ENCODE measurements around the gene FAS.

The FAS gene

GRCh38 chr10:89043052-89043451 is 52.5 kb downstream of the FAS start:
- FAIRE-seq, result no peak

GRCh38 chr10:89047397-89047796 is 56.8 kb downstream of the FAS start:
- FAIRE-seq, result no peak

- no peak for FAIRE-seq
Measured at GRCh38 chr10:89051593-89051992, 61.0 kb downstream of the FAS start.

- no peak for FAIRE-seq
Measured at GRCh38 chr10:89053555-89053954, 63.0 kb downstream of the FAS start.

GRCh38 chr10:89055159-89055558 is 64.6 kb downstream of the FAS start:
- FAIRE-seq, result no peak

- no peak for FAIRE-seq
Measured at GRCh38 chr10:89062861-89063260, 72.3 kb downstream of the FAS start.

GRCh38 chr10:89063465-89063864 is 72.9 kb downstream of the FAS start:
- FAIRE-seq, result no peak

- no peak for FAIRE-seq
Measured at GRCh38 chr10:89064748-89065147, 74.2 kb downstream of the FAS start.
